ENCODE results near the gene TBCC.
"Not testable (repeated sequence)": the region's sequence is repeated elsewhere in the genome, so short reads cannot be mapped to it uniquely, and the experiment has no call there.

Gene TBCC

GRCh38 chr6:42769836-42770235, 23.9 kb upstream of the TBCC start:
- no peak for DNase-seq

- DNase-seq = no peak
Measured at GRCh38 chr6:42769051-42769450, 23.1 kb upstream of the TBCC start.

GRCh38 chr6:42766163-42766670, 20.3 kb upstream of the TBCC start:
- no peak for DNase-seq

GRCh38 chr6:42764911-42765648, 19.2 kb upstream of the TBCC start:
- DNase-seq = no peak

GRCh38 chr6:42762950-42763349, 17.0 kb upstream of the TBCC start:
- DNase-seq = no peak

- no peak for DNase-seq
Measured at GRCh38 chr6:42762426-42762859, 16.5 kb upstream of the TBCC start.

- no peak for DNase-seq
Measured at GRCh38 chr6:42761287-42762067, 15.6 kb upstream of the TBCC start.

GRCh38 chr6:42758756-42759430, 13.0 kb upstream of the TBCC start:
- no peak for DNase-seq

GRCh38 chr6:42756722-42757121, 10.8 kb upstream of the TBCC start:
- DNase-seq = no peak

- no peak for DNase-seq
Measured at GRCh38 chr6:42754759-42755158, 8.9 kb upstream of the TBCC start.

GRCh38 chr6:42751055-42751454, 5.2 kb upstream of the TBCC start:
- no peak for DNase-seq

GRCh38 chr6:42748203-42748898, 2.4 kb upstream of the TBCC start:
- DNase-seq = no peak

- peak; percentile 92 for DNase-seq
Measured at GRCh38 chr6:42746463-42747391, 824 bp upstream of the TBCC start.

- DNase-seq = peak; percentile 49
Measured at GRCh38 chr6:42745083-42745639, 742 bp downstream of the TBCC start.

- DNase-seq = no peak
Measured at GRCh38 chr6:42744351-42744893, 1.5 kb downstream of the TBCC start.

GRCh38 chr6:42742116-42742894, 3.6 kb downstream of the TBCC start:
- no peak for DNase-seq

GRCh38 chr6:42740725-42741124, 5.2 kb downstream of the TBCC start:
- no peak for DNase-seq

GRCh38 chr6:42735976-42736375, 9.9 kb downstream of the TBCC start:
- DNase-seq = no peak

GRCh38 chr6:42733867-42734481, 11.9 kb downstream of the TBCC start:
- DNase-seq = not testable (repeated sequence)

GRCh38 chr6:42729731-42730130, 16.2 kb downstream of the TBCC start:
- no peak for DNase-seq

Measured in femur (tissue), 1 donor.